ENCODE measurements around the gene MUC3A. TPM values are rescaled to one million over a fixed set of nuclear protein-coding genes. Genes with fewer than 3 reads are reported as not detected.
"Not testable (repeated sequence)": the region's sequence is repeated elsewhere in the genome, so short reads cannot be mapped to it uniquely, and the experiment has no call there.

MUC3A gene
- total and polyA plus RNA-seq, 2 experiments from 2014 or later, result 0.29 TPM; not detected in 1

DNA sequence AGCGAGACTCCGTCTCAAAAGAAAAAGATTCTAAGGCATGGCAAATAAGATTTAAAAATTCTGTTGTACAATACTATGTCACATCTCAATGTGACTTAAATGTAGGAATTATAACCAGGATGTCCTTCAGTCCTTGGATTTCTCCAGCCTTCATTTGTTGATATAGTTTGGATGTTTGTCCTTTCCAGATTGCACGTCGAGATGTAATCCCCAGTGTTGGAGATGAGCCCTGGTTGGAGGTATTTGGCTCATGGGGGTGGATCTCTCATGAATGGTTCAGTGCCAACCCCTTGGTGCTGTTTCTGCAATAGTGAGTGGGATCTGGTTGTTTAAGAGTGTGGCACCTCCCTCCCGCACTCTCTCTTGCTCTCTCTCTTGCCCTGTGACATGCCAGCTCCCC lies 40.8 kb upstream of the MUC3A start:
- no peaks in the 10 kb centered on the region for H3K36me3 ChIP-seq
- no peaks in the 10 kb centered on the region for H3K27me3 ChIP-seq
- no peaks in the 10 kb centered on the region for H3K4me1 ChIP-seq (ENCODE audit: low read depth)
- H3K9me3 ChIP-seq (ENCODE audit: low read depth), result no peaks in the 10 kb centered on the region
- DNase-seq (ENCODE audit: low read depth in 1 of 2, low spot score in 1 of 2), result no peak
- TF ChIP-seq CTCF (IDR thresholded peaks at IDR 0.05; ENCODE audit: low read depth, low read length), result no peak
- H3K4me3 ChIP-seq, result no peak overlapping the region
- no peak overlapping the region for H3K27ac ChIP-seq

DNA sequence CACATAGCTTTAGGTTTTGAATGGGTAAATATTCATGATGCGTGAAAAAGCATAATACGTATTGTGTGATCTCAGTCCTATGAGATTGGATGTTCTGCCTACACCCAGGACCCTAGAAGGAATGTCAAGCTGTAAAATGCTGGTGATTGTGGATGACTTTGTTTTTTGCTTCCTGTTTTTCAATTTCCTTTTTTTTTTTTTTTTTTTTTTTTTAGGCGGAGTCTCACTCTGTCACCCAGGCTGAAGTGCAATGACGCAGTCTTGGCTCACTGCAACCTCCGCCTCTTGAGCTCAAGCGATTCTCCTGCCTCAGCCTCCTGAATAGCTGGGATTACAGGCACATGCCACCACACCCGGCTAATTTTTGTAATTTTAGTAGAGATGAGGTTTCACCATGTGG lies 38.9 kb upstream of the MUC3A start:
- H3K27ac ChIP-seq; DNase-seq (ENCODE audit: low read depth in 1 of 2, low spot score in 1 of 2); H3K36me3 ChIP-seq: not testable (repeated sequence)

DNA sequence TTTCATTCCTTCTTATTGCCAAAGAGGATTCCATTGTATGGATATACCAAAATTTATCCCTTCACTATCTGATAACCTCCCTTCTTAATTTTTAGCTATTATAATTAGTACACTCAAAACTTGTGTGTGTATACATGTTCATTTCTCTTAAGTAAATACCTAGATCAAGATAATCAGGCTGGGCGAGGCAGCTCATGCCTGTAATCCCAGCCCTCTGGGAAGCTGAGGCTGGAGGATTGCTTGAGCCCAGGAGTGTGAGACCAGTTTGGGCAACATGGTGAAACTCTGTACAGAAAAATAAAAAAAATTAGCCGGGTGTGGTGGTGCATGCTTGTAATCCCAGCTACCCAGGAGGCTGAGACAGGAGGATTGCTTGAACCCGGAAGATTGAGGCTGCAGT lies 37.9 kb upstream of the MUC3A start:
- no peak for DNase-seq (ENCODE audit: low read depth in 1 of 2, low spot score in 1 of 2)
- TF ChIP-seq CTCF (IDR thresholded peaks at IDR 0.05; ENCODE audit: low read depth, low read length), result no peak
- no peak overlapping the region for H3K4me3 ChIP-seq
- H3K36me3 ChIP-seq, result no peaks in the 10 kb centered on the region
- H3K4me1 ChIP-seq (ENCODE audit: low read depth), result no peaks in the 10 kb centered on the region
- H3K27ac ChIP-seq, result no peak overlapping the region
- H3K9me3 ChIP-seq (ENCODE audit: low read depth), result no peaks in the 10 kb centered on the region
- H3K27me3 ChIP-seq, result no peaks in the 10 kb centered on the region

More for the DNA sequence above, 38.9 kb upstream of the MUC3A start:
- H3K4me1 ChIP-seq (ENCODE audit: low read depth); H3K9me3 ChIP-seq (ENCODE audit: low read depth); H3K27me3 ChIP-seq; H3K4me3 ChIP-seq: not testable (repeated sequence)

DNA sequence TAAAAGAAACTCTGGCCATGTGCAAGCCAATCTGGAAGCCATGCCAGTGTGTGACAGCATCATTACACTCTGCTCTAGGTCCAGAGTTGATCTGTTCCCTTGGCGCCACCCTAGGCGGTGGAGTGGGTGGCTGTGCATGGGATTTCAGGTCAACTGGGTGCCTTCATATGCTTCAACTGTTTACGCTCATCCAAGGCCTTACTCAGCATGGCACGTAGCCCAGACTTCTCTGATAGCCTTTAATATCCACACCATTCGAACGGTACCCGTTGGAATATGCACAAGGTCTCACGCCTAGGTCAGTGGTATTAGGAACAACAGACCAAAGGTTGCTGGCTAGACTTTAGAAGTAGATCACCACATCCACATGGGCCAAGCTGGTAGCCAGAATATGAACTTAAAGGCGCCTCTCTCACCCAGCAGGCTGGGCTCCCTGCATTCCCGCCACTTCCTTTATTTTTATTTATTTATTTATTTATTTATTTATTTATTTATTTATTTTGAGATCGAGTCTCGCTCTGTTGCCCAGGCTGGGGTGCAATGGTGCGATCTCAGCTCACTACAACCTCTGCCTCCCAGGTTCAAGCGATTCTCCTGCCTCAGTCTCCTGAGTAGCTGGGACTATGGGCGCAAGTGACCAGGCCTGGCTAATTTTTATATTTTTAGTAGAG lies 35.0 kb upstream of the MUC3A start:
- H3K4me3 ChIP-seq, result no peak overlapping the region

GRCh38 chr7:100914879-100915447 lies 34.4 kb upstream of the MUC3A start:
- Histone ChIP-seq H3K36me3 (no peaks in the 10 kb centered on the region), H3K4me1 (ENCODE audit: low read depth) (no peaks in the 10 kb centered on the region), H3K27ac (no peak overlapping the region), H3K9me3 (ENCODE audit: low read depth) (no peaks in the 10 kb centered on the region), H3K27me3 (no peaks in the 10 kb centered on the region), H3K4me3 (no peak overlapping the region)
- no peak for TF ChIP-seq CTCF (IDR thresholded peaks at IDR 0.05; ENCODE audit: low read depth, low read length)
- DNase-seq (ENCODE audit: low read depth in 1 of 2, low spot score in 1 of 2), result no peak

More for the DNA sequence above, 35.0 kb upstream of the MUC3A start:
- Histone ChIP-seq H3K27ac (no peak overlapping the region), H3K4me1 (ENCODE audit: low read depth) (no peaks in the 10 kb centered on the region), H3K9me3 (ENCODE audit: low read depth) (no peaks in the 10 kb centered on the region), H3K36me3 (no peaks in the 10 kb centered on the region), H3K27me3 (no peaks in the 10 kb centered on the region)
- TF ChIP-seq CTCF (IDR thresholded peaks at IDR 0.05; ENCODE audit: low read depth, low read length), result no peak
- no peak for DNase-seq (ENCODE audit: low read depth in 1 of 2, low spot score in 1 of 2)

DNA sequence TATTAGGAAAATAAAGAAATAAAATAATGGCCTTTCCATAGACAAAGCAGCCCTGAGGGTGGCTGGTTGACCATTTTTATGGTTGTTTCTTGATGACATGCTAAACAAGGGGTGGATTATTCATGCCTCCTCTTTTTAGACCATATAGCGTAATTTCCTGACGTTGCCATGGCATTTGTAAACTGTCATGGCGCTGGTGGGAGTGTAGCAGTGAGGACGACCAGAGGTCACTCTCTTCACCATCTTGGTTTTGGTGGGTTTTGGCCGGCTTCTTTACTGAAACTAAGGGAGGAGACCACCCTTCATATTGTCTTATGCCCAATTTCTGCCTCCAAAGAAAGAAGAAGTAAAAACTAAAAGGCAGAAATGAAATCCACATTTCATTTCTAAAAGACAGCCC lies 30.0 kb upstream of the MUC3A start:
- H3K9me3 ChIP-seq (ENCODE audit: low read depth); H3K27ac ChIP-seq; H3K27me3 ChIP-seq; DNase-seq (ENCODE audit: low read depth in 1 of 2, low spot score in 1 of 2); H3K36me3 ChIP-seq; H3K4me1 ChIP-seq (ENCODE audit: low read depth); H3K4me3 ChIP-seq: not testable (repeated sequence)

DNA sequence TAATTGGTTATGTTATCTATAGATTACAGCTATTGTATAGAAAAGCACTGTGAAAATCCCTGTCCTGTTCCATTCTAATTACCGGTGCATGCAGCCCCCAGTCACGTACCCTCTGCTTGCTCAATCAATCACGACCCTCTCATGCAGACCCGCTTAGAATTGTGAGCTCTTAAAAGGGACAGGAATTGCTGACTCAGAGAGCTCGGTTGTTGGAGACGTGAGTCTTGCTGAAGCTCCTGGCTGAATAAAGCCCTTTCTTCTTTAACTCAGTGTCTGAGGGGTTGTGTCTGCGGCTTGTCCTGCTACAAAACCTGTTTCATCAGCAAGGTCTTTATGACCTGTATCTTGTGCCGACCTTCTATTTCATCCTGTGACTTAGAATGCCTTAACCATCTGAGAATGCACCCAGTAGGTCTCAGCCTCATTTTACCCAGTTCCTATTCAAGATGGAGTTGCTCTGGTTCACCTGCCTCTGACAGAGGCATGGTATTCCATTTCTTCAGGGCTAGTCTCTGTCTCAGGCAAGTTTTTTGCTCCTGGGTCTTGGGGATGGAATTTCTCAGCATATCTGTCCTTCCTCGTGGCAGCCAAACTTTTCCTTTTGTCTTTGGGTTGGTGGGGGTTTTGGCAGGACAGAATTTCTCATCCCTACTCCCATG lies 29.4 kb upstream of the MUC3A start:
- H3K4me3 ChIP-seq; DNase-seq (ENCODE audit: low read depth in 1 of 2, low spot score in 1 of 2); H3K36me3 ChIP-seq; H3K27ac ChIP-seq; H3K9me3 ChIP-seq (ENCODE audit: low read depth); H3K4me1 ChIP-seq (ENCODE audit: low read depth); H3K27me3 ChIP-seq: not testable (repeated sequence)

All from cardiac muscle cell (in vitro differentiated cells and primary cell).